ENCODE measurements around the gene PWWP2B.

GRCh38 chr10:132363376-132363775 is 33.6 kb upstream of the PWWP2B start:
- TF ChIP-seq, protein P1, sequence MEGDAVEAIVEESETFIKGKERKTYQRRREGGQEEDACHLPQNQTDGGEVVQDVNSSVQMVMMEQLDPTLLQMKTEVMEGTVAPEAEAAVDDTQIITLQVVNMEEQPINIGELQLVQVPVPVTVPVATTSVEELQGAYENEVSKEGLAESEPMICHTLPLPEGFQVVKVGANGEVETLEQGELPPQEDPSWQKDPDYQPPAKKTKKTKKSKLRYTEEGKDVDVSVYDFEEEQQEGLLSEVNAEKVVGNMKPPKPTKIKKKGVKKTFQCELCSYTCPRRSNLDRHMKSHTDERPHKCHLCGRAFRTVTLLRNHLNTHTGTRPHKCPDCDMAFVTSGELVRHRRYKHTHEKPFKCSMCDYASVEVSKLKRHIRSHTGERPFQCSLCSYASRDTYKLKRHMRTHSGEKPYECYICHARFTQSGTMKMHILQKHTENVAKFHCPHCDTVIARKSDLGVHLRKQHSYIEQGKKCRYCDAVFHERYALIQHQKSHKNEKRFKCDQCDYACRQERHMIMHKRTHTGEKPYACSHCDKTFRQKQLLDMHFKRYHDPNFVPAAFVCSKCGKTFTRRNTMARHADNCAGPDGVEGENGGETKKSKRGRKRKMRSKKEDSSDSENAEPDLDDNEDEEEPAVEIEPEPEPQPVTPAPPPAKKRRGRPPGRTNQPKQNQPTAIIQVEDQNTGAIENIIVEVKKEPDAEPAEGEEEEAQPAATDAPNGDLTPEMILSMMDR (CRISPR knock-in tag; IDR thresholded peaks at IDR 0.05): 0 out of 2 replicates have a peak, but pooled peaks have one; percentile 23
- no peak for TF ChIP-seq MXI1 (IDR thresholded peaks at IDR 0.05; ENCODE audit: borderline replicate concordance, low read depth, low read length)
- no peak for TF ChIP-seq ZFP36L2 (CRISPR knock-in tag; IDR thresholded peaks at IDR 0.05)
- TF ChIP-seq RAD51 (IDR thresholded peaks at IDR 0.05; ENCODE audit: borderline replicate concordance): no peak
- TF ChIP-seq KDM5A (IDR thresholded peaks at IDR 0.05; ENCODE audit: borderline replicate concordance, low read length): no peak
- TF ChIP-seq MEIS1 (CRISPR knock-in tag; IDR thresholded peaks at IDR 0.05; ENCODE audit: borderline replicate concordance): no peak
- no peak for TF ChIP-seq ZNF577 (CRISPR knock-in tag; IDR thresholded peaks at IDR 0.05; ENCODE audit: borderline replicate concordance, low read depth)
- no peak for TF ChIP-seq ZMAT5 (CRISPR knock-in tag; IDR thresholded peaks at IDR 0.05; ENCODE audit: borderline replicate concordance, low read depth)
- TF ChIP-seq, protein P2, sequence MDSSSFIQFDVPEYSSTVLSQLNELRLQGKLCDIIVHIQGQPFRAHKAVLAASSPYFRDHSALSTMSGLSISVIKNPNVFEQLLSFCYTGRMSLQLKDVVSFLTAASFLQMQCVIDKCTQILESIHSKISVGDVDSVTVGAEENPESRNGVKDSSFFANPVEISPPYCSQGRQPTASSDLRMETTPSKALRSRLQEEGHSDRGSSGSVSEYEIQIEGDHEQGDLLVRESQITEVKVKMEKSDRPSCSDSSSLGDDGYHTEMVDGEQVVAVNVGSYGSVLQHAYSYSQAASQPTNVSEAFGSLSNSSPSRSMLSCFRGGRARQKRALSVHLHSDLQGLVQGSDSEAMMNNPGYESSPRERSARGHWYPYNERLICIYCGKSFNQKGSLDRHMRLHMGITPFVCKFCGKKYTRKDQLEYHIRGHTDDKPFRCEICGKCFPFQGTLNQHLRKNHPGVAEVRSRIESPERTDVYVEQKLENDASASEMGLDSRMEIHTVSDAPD (CRISPR knock-in tag; IDR thresholded peaks at IDR 0.05): no peak
- TF ChIP-seq ZNF354B (CRISPR knock-in tag; IDR thresholded peaks at IDR 0.05): no peak
- no peak for TF ChIP-seq MBNL3 (CRISPR knock-in tag; conservative IDR thresholded peaks at IDR 0.05)
- no peak for TF ChIP-seq ZNF138 (CRISPR knock-in tag; IDR thresholded peaks at IDR 0.05; ENCODE audit: low read depth)
- no peak for TF ChIP-seq EZH2 (conservative IDR thresholded peaks at IDR 0.05; ENCODE audit: low read depth, low read length)
- no peak for TF ChIP-seq ARHGAP35 (CRISPR knock-in tag; IDR thresholded peaks at IDR 0.05; ENCODE audit: borderline replicate concordance)
